MM.1S (cell line): ENCODE measurements around the gene DDC.

Experiments
- CTCF ChIP-seq: fragments of 300-600 bp; sonication (generic); IDR thresholded peaks from 2 replicates; pipeline ENCODE4 v1.5.1; 2016; ENCODE audit warnings: antibody characterized with exemption, low read length, mixed read lengths
- EZH2 ChIP-seq: fragments of 300-600 bp; sonication (generic); optimal IDR thresholded peaks from 2 replicates; pipeline ENCODE3; 2017; ENCODE audit warnings: low read depth, mild to moderate bottlenecking, antibody characterized with exemption, low read length, mixed read lengths

- TF ChIP-seq EZH2 (no peak), CTCF (no peak)
Measured at GRCh38 chr7:50446542-50446960, 118.7 kb downstream of the DDC start.
